Fibroblast of upper back skin (primary cell): ENCODE data around the gene ACSM5.
"Not testable (repeated sequence)": the region's sequence is repeated elsewhere in the genome, so short reads cannot be mapped to it uniquely, and the experiment has no call there.

Source experiments
- DNase-seq: peaks from one replicate; pipeline ENCODE4 v3.0.0-alpha.2; 2013

Gene ACSM5

DNA sequence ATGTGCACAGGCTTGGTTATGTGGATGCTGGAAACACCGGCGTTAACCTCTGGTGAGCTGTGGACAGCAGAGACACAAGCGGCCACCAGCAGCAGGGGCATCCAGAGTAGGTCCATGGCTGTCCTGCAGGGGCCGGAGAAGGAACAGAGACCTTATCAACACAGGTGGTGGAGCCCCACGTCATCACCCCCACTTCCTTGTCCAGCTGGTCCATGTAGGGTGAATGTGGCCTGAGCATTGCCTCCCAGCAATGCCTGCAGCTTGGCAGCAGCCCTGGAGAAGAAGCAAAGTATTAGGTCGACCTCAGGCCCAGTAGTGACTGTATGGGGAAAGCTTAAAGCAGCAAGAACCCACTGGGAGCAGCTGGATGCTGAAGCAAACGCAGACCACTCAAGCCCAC, 10.1 kb upstream of the ACSM5 start:
- no peak for DNase-seq

- no peak for DNase-seq
Measured at GRCh38 chr16:20401066-20401465, 8.3 kb upstream of the ACSM5 start.

GRCh38 chr16:20401475-20402016, 7.8 kb upstream of the ACSM5 start:
- no peak for DNase-seq

DNA sequence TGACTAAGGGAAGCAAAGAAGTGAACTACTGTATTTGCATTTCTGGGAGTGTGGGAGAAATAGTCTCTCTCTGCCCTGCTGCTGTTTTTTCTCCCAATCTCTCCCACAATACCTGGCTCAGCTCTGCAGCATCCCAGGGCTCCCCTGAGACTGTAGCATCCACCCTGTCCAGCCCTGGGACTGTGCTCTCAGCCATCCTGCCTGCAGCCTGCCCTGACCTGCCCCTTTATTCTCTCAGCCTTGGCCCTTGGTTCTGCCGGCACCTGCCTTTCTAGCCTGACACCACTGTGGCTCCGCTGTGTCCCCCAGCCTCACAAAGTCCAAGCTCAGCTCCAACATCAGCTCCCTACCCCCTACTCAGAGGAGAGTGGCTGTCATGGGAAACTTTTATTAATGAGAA, 6.7 kb upstream of the ACSM5 start:
- no peak for DNase-seq

DNA sequence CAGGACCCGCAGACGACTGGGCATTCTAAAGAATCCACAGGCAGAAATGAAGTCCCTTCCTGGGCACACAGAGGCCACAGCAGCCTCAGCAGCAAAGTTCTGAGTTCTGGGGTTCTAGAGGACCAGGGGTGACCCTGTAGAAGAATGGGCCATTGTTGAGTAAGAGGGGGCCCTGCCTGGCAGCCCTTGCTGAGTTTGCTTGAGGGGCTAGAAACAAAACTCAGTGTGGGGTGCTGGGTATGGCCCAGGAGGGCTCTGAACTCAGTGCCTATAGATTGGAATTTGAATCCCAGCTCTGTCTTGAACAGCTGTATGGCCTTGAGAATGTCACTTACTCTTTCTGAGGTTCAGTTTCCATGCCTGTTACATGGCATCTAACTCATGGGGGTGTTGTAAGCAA, 4.7 kb upstream of the ACSM5 start, which contains the start of gene PDILT:
PDILT (minus strand) TSS at position 101 of the 400 bp plus-strand sequence. CDS start 5,437 bp downstream, outside the sequence.
- no peak for DNase-seq

DNA sequence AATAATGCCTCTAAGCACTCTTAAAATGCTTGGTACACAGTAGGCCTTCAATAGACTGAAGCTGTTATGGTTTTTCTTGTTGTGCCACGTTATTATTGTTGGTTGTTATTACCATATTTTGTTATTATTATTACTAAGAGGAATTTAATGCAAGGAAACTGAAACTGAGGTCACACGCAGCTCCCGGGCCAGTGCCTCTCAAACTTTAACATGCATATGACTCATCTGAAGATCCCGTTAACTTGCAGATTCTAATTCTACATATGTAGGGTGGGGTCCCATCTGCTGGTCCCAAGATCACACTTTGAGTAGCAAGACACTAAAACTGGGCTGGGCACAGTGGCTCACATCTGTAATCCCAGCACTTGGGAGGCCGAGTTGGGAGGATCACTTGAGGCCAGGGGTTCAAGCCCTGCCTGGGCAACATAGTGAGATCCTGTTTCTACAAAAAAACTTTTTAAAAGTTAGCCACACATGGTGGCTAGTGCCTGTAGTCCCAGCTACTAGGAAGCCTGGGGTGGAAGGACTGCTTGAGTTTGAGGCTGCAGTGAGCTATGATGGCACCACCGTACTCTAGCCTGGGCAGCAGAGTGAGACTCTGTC, 888 bp downstream of the ACSM5 start:
- no peak for DNase-seq

DNA sequence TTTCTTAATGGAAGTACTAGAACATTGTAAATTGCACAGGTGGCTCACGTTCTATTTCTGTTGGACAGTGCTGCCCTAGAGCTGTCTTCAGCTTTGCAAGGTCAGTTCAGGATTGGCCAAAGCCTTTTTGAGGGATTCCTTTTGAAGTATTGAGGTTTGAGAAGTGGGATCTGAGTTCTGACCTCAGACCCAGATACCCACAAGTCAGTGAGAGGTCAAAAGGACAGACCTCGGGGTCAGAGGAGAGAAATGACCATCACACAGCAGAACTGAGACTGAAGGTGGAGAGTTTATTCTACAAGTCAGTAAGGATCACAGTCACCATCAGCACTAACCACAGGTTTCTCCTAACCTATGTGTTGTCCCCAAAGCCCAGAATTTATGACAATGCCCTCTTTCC, 1.7 kb downstream of the ACSM5 start:
- no peak for DNase-seq

- DNase-seq: peak; percentile 2
Measured at GRCh38 chr16:20415541-20415940, 6.2 kb downstream of the ACSM5 start.

DNA sequence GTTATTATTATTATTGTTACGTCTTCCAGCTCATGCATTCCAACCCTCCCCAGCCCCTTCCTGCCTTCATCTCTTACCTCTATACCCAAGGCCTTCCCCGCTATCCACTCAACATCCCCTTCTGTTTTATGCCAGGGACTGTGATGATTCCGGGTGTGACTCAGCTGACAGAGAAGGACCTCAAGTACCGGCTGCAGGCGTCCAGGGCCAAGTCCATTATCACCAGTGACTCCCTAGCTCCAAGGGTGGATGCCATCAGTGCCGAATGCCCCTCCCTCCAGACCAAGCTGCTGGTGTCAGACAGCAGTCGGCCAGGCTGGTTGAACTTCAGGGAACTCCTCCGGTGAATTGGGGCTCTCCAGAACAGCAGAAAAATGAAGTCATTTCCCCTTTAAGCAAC, 9.8 kb downstream of the ACSM5 start:
- DNase-seq: not testable (repeated sequence)

DNA sequence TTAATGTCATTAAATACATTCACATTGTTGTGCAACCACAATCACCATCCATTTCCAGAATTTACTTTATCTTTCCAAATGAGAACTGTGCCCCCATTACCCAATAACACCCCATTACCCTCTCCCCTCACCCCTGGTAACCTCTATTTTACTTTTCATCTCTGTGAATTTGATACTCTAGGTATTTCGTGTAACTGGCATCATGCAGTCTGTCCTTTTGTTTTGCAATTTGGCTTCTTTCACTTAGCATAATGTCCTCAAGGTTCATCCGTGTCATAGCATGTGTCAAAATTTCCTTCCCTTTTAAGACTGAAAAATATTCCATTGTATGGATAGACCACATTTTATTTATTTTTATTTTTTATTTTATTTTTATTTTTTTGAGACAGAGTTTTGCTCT, 12.4 kb downstream of the ACSM5 start:
- not testable (repeated sequence) for DNase-seq

- DNase-seq: not testable (repeated sequence)
Measured at GRCh38 chr16:20423772-20424128, 14.4 kb downstream of the ACSM5 start.

DNA sequence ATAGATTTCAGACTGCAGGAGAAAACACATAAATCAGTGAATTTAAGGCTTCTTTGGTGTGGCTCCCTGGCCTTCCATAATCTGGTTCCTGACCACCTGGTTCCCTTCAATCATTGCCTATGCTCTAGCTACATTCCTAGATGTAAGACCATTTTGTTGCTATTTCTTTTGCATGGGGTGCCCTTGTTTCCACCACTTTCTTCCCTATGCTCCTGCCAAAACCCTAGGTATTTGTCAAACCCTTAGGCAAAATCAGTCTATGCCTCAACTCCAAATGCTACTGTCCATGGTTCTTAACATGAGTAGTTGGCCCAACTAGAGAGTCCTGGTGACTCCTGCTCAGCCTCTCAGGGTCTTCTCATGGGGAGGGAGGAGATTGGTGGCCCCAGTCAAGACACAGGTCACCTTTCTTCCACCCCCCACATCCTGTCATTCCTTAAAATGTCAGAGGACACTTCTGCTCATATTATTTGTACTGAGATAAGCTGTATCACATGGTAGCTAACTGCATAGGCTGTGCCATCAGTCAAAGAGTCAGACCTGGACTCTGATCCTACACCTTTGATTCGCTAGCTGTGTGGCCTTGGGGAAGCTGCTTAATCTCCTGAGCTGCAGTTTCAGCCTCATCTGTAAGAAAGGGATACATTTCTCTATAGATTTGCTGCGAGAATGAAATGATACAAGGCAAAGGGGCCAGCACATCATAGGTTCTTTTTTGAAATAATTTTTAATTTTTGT, 15.0 kb downstream of the ACSM5 start:
- no peak for DNase-seq

GRCh38 chr16:20427401-20427797, 18.1 kb downstream of the ACSM5 start:
- not testable (repeated sequence) for DNase-seq

GRCh38 chr16:20429499-20429898, 20.2 kb downstream of the ACSM5 start:
- not testable (repeated sequence) for DNase-seq

GRCh38 chr16:20430480-20430879, 21.1 kb downstream of the ACSM5 start:
- DNase-seq: not testable (repeated sequence)

GRCh38 chr16:20430948-20431347, 21.6 kb downstream of the ACSM5 start:
- DNase-seq: no peak

DNA sequence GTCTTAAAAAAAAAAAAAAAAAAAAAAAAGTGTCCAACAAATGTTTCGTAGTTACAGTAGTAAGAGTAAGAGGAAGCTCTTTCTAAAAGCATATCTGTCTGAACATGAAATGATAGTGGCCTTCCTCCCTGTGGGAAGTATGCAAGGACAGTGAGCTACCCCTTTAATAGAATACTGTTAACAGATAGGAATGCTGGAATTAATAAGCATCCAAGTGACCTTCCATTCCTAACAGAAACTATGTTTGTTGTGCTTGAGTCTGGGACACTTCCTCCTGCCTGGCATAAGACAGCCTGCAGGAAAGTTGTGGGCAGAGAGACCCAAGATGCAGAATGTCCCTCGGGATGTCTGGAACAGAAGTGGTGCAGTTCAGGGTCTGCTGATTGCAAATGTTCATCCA, 29.6 kb downstream of the ACSM5 start:
- not testable (repeated sequence) for DNase-seq

DNA sequence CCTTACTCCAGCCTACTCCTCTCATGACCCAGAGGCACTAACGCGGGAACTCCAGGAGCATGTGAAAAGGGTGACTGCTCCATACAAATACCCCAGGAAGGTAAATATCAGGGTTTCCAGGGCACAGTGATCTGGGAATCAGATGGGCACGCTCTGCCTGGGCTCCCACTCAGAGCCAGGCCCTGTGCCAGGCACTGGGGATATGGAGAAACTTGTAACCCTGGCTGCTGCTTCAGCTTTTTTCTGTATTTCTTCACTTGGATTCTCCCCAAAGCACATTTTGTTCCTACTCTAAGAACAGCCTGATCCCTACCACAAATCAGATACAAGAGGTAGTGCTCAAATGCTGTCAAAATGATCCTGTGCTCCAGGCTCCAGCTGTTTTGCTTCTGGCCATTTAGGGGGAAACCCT, 30.5 kb downstream of the ACSM5 start:
- not testable (repeated sequence) for DNase-seq

DNA sequence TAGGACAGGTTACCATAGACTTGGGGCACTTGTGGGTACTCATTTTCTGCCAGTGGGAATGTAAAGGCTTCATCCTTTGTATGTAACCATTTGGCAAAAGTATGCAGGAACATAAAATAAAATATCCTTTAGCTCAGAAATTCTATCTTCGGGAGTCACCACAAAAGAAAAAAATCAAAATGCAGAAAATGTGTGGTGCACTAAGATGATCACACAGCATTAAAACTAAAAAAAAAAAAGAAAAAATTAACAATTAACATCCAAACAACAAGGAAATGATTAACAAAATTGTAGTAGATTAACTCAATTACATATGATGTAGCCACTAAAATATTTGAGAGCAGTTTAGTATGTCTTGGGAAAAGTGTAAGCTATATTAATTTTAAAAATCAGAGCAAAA, 31.4 kb downstream of the ACSM5 start:
- not testable (repeated sequence) for DNase-seq

DNA sequence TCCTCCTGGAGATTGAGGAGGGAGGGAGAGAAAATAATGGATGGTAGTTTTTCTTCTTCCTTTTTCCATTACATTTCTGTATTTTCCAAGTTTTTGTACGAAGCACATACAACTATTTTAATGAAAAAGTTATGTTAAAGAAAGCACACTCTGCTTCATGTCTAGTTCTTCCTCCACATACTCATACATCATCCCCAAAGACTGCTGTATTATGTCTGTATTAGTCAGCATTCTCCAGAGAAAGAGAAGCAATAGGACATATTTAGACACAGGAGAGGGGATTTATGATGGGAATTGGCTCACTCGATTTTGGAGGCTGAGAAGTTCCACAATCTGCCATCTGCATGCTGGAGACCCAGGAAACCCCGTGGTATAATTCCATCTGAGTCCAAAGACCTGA, 31.9 kb downstream of the ACSM5 start:
- DNase-seq: peak; percentile 32

GRCh38 chr16:20441859-20442258, 32.5 kb downstream of the ACSM5 start:
- DNase-seq: not testable (repeated sequence)

DNA sequence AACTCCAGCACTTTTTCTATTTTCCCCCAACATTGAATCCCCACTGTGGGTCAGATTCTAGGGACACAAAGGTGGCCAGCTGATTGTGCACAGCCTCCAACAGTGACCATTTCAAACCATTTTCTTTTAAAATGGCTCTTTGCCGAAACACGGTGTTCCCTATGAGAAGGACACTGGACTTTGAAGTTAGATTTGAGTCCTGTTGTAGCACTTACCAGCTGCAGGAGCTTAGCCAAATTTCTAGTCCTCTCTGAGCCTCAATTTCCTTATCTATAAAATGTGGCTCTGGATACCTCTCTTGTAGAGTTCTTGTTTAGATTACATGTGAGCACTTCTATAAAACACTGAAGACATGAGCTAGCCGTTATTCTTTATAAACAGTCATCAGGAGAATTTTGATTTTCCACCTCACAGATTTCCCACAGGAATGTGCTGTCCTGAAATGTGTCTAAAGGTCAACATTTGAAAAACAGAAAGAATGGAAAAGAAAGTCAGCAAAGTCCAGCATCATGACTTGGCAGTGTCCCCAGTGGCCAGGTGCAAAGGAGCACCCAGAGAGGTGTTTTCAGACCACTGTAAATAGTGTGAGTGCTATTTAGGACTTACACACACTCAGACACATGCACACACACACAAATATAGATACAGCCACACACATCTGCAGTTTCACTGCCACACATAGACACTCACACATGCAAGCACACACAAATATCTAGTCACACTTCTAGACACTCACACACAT, 37.5 kb downstream of the ACSM5 start:
- DNase-seq: not testable (repeated sequence)

DNA sequence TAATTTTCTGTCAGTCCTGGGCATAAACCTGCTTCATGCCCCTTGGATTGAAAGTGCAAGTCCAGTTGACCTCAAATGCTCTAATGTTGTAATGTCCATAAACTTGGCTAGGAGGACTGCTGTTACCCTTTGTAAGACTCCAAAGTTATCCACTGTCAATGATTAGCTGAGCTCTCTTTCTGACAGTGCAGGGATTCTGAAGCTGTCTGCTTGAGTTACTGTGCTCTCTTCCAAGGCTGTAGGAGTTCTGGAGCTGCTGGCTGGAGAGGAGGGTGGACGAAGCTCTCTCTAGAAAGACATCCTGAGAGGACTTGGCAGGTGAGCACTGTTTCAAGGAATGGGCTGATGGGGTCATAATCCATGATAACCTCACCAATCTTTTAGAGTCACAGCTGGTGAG, 42.0 kb downstream of the ACSM5 start, which contains the start of gene ACSM2A:
ACSM2A (plus strand) TSS at position 158 of the 400 bp plus-strand sequence. CDS start 8,594 bp downstream, outside the sequence.
- not testable (repeated sequence) for DNase-seq
